HEK293 (cell line): ENCODE data around the gene ELAC1.
A peak's percentile ranks its signal among the peaks of the same experiment; 100 is the strongest.

Source experiments
- KLF10 ChIP-seq: fragments of 450-650 bp; IDR thresholded peaks from 2 replicates; pipeline ENCODE4 v1.5.1; 2018; ENCODE audit warnings: missing biosample characterization, mild to moderate bottlenecking, missing genetic modification characterization
- KLF8 ChIP-seq: fragments of 450-650 bp; formaldehyde crosslinking; IDR thresholded peaks from 2 replicates; pipeline ENCODE4 v1.5.1; 2016; ENCODE audit warnings: missing biosample characterization, missing genetic modification characterization
- PATZ1 ChIP-seq: fragments of 450-650 bp; formaldehyde crosslinking; IDR thresholded peaks from 2 replicates; pipeline ENCODE4 v1.5.1; 2016; ENCODE audit warnings: missing biosample characterization, missing genetic modification characterization
- PRDM10 ChIP-seq: fragments of 450-650 bp; formaldehyde crosslinking; IDR thresholded peaks from 2 replicates; pipeline ENCODE4 v1.5.1; 2016; ENCODE audit warnings: missing biosample characterization, missing genetic modification characterization
- ZBTB1 ChIP-seq: fragments of 450-650 bp; formaldehyde crosslinking; IDR thresholded peaks from 2 replicates; pipeline ENCODE4 v1.5.1; 2016; ENCODE audit warnings: missing biosample characterization, missing genetic modification characterization
- ZBTB17 ChIP-seq: fragments of 450-650 bp; formaldehyde crosslinking; IDR thresholded peaks from 2 replicates; pipeline ENCODE4 v1.5.1; 2016; ENCODE audit warnings: missing biosample characterization, missing genetic modification characterization
- ZBTB44 ChIP-seq: fragments of 450-650 bp; IDR thresholded peaks from 2 replicates; pipeline ENCODE4 v1.5.1; 2018; ENCODE audit warnings: missing biosample characterization, mild to moderate bottlenecking, missing genetic modification characterization
- ZBTB7A ChIP-seq: fragments of 450-650 bp; formaldehyde crosslinking; IDR thresholded peaks from 2 replicates; pipeline ENCODE4 v1.5.1; 2016; ENCODE audit warnings: low read depth, missing biosample characterization, missing genetic modification characterization
- ZFP3 ChIP-seq: fragments of 450-650 bp; formaldehyde crosslinking; IDR thresholded peaks from 2 replicates; pipeline ENCODE4 v1.5.1; 2016; ENCODE audit warnings: low read depth, missing biosample characterization, missing genetic modification characterization
- ZFP37 ChIP-seq: fragments of 450-650 bp; formaldehyde crosslinking; IDR thresholded peaks from 2 replicates; pipeline ENCODE4 v1.5.1; 2016; ENCODE audit warnings: missing biosample characterization, missing genetic modification characterization
- ZNF175 ChIP-seq: fragments of 450-650 bp; formaldehyde crosslinking; IDR thresholded peaks from 2 replicates; pipeline ENCODE4 v1.5.1; 2016; ENCODE audit warnings: missing biosample characterization, missing genetic modification characterization
- ZNF335 ChIP-seq: fragments of 450-650 bp; formaldehyde crosslinking; conservative IDR thresholded peaks from 2 replicates; pipeline ENCODE4 v1.5.1; 2016; ENCODE audit warnings: missing biosample characterization, missing genetic modification characterization
- ZNF449 ChIP-seq: fragments of 450-650 bp; formaldehyde crosslinking; IDR thresholded peaks from 2 replicates; pipeline ENCODE4 v1.5.1; 2017; ENCODE audit warnings: missing biosample characterization, mild to moderate bottlenecking, missing genetic modification characterization, moderate library complexity
- ZNF529 ChIP-seq: fragments of 450-650 bp; formaldehyde crosslinking; IDR thresholded peaks from 2 replicates; pipeline ENCODE4 v1.5.1; 2017; ENCODE audit warnings: missing genetic modification characterization, missing biosample characterization; ENCODE audit not compliant: insufficient replicate concordance
- ZNF626 ChIP-seq: fragments of 450-650 bp; sonication (Bioruptor Pico); formaldehyde crosslinking; IDR thresholded peaks from 2 replicates; pipeline ENCODE4 v1.5.1; 2018; ENCODE audit warnings: missing biosample characterization, missing genetic modification characterization, inconsistent platforms
- ZNF660 ChIP-seq: fragments of 450-650 bp; IDR thresholded peaks from 2 replicates; pipeline ENCODE4 v1.5.1; 2018; ENCODE audit warnings: missing biosample characterization, mild to moderate bottlenecking, missing genetic modification characterization
- ZNF692 ChIP-seq: fragments of 450-650 bp; formaldehyde crosslinking; IDR thresholded peaks from 2 replicates; pipeline ENCODE4 v1.5.1; 2016; ENCODE audit warnings: missing biosample characterization, missing genetic modification characterization
- ZNF792 ChIP-seq: fragments of 450-650 bp; formaldehyde crosslinking; IDR thresholded peaks from 2 replicates; pipeline ENCODE4 v1.5.1; 2016; ENCODE audit warnings: missing biosample characterization, missing genetic modification characterization
- ZSCAN16 ChIP-seq: fragments of 450-650 bp; formaldehyde crosslinking; IDR thresholded peaks from 2 replicates; pipeline ENCODE4 v1.5.1; 2016; ENCODE audit warnings: missing biosample characterization, missing genetic modification characterization

ELAC1 gene

GRCh38 chr18:50967714-50968661, at the start of gene ELAC1 (continued):
- TF ChIP-seq ZBTB44, result peak; percentile 30; the same call in 1 of the 2 replicates
- TF ChIP-seq ZFP3 (tag by site-specific recombination), result no peak
- TF ChIP-seq ZNF626 (tag by site-specific recombination), result 0 out of 2 replicates have a peak, but pooled peaks have one; percentile 56
- TF ChIP-seq ZNF792 (tag by site-specific recombination), result no peak
- TF ChIP-seq PRDM10 (tag by site-specific recombination), result peak; percentile 95
- TF ChIP-seq ZNF692 (tag by site-specific recombination), result peak; percentile 59; the same call in 1 of the 2 replicates
- TF ChIP-seq KLF8 (tag by site-specific recombination), result peak; percentile 51; the same call in 1 of the 2 replicates
- no peak for TF ChIP-seq ZSCAN16 (tag by site-specific recombination)
- TF ChIP-seq ZNF529 (tag by site-specific recombination), result no peak
- TF ChIP-seq ZNF660 (tag by site-specific recombination), result peak; percentile 94
- peak; percentile 69; the same call in 1 of the 2 replicates for TF ChIP-seq KLF10 (tag by site-specific recombination)
- no peak for TF ChIP-seq ZBTB1 (tag by site-specific recombination)
- peak; percentile 87 for TF ChIP-seq ZBTB17 (tag by site-specific recombination)
- TF ChIP-seq ZNF335 (tag by site-specific recombination), result peak; percentile 86
- TF ChIP-seq ZNF449 (tag by site-specific recombination), result peak; percentile 56; the same call in 1 of the 2 replicates
- no peak for TF ChIP-seq ZBTB7A (tag by site-specific recombination)
- peak; percentile 76 for TF ChIP-seq PATZ1 (tag by site-specific recombination)
- no peak for TF ChIP-seq ZNF175 (tag by site-specific recombination)
- TF ChIP-seq ZFP37 (tag by site-specific recombination), result 0 out of 2 replicates have a peak, but pooled peaks have one; percentile 58
